ENCODE measurements around the gene TMED10.

The TMED10 gene

DNA sequence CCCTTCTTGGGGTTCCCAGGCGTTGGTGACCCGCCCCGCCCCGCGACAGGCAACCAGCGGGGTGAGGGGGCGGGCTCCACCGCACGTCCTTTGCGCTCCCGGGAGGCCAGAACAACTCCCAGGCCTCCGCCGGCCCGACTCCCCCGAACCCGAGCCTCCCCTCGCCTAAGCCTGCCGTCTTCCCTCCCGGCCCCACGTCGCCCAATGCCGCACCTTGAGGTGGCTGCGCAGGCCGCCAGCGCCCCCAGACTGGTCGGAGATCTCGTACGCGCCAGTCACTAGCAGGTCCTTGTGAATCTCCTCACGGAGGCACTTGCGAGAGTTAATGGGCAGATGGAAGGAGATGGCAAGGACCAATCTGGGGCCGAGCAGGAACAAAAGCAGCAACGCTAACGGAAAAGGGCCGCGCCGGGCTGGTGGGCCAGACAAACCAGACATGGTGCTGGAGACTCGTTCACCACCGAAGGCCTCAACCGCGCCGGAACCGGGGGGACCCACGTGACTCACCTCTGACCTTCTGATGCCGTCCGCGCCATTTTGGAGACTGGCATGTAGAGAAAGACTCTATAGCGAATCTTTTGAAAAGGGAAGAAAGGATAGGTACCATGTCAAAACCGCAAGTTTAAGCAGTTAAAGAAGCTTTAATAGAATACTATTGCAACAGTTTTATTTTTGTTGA is at the start of gene TMED10:
Gene TMED10 (minus strand): TSS at position 471 of the 679 bp plus-strand sequence. CDS start 33 bp downstream, at position 438.
- peak; percentile 97 for DNase-seq

DNA sequence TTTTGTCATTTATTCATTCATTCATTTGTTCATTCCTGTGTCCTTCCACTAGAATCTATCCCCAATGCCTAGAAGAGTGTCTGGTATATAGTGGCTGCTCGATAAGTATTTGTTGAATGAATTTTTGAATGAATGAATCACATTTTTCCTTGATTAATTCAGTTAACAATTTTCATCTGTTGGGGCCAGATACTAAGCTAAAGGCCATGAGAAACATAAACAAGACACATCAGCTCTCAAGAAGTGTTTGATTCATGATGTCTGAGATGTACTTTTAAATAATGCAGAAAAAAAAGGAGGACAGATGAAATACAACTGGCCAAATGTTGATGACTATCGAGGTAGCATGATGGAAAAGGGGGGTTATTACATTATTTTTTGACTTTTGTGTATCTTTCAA is 48.1 kb upstream of the TMED10 start:
- DNase-seq = no peak

DNA sequence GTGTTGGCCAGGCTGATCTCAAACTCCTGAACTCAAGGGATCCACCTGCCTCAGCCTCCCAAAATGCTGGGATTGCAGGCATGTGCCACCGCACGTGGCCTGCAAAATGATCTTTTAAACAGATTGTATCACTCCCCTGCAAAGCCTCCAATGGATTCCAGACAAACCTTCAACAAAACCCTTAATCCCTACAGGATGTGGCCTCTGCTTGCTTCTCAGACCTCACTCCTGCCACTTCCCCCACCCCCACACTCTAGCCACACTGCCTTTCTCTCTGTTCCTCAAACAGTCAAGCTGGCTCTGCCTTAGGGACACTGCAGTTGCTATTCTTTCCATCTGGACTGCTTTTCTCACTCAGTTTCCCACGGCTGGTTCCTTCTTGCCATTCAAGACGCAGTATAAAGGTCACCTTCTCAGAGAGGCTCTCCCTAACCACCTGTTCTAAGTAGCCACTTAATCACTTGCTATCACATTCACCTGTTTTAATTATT is 47.3 kb upstream of the TMED10 start:
- DNase-seq = no peak

DNA sequence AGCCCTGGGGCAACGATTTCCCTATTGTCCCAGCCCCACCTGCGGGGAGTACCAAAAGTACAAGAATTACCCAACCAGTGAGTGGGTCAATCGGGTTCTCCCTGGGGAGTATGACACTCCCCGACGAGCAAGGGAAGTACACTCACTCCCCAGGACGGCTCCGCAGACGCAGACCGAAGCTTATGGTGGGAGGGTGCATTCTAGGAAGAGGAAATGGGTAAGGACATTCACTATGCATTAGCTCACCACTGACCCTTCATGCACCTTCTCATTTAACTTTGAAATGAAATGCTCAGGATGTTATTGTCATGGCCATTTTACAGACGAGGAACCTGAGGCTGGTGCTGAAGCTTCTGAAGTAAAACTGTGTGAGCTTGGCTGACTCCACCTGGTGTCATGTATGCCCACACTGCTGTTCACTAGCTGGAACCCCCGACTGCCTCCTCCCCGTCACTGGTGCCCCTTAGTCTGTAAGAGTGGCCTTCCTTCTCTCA is 45.8 kb upstream of the TMED10 start:
- DNase-seq = no peak

DNA sequence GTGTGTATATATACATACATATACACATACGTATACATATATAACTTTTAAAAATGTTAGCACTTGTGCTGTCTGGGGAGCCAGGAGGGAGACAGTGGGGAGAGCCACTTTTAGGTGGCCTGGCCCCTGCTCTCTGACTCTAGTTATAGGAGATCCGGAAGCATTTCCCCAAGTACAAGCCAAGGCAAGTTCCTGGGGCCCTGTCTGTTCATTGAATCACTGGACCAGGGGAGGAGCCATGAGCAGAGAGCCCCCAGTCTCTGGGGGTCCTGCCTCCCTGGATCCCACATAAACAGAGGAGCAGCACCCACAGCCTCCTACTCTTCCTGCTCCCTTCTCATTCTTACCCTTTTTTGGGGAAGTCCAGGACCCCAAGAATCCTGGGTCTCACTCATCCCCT is 45.4 kb upstream of the TMED10 start:
- no peak for DNase-seq

DNA sequence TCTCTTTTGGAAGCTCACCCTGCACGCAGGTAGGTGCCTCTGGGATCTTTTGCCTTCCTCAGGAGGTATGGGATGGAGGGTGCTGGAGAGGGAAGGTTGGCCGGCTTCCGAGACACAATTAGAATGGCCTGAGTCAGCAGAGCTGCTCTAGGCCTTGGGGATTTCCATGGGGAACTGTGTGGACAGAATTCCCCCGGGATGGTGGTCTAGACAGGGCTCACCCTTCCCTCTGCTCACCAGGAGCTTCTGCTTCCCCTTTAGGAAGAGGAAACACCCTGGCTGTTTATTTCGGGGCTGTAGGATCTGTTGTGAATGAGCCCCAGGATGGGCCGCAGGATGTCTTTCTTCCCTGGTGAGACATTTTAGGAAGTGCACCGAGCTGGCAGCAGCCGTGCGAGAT is 43.7 kb upstream of the TMED10 start:
- DNase-seq = no peak

DNA sequence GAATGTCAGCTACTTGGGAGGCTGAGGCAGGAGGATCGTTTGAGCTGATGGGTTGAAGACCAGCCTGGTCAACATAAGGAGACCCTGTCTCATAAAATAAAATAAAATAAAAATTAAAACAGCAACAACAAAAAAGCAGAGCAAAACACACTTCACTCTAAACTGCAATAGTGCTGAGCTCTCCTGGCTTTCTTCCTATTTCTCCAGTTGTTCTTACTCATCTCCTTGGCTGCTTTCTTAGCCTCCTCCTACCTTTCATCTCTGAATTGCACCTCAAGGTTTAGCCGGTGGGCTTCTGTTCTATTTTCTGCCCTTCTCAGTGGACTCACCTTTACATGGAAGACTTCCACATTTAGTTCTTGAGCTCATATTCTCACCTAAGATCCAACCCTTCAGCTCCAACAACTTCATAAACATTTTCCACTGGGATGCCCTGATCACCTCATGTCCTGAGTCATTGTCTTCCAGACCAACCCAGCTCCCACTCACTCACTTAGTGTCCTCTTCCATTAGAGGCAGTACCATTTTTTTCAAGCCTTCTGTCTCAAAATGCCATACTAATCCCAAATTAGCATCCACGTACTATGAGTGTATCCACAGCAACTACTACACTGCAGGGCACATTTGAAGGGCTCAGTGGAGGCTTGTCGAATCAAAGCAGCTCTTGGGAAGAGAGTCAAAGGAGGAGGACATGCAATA is 41.2 kb upstream of the TMED10 start:
- no peak for DNase-seq

DNA sequence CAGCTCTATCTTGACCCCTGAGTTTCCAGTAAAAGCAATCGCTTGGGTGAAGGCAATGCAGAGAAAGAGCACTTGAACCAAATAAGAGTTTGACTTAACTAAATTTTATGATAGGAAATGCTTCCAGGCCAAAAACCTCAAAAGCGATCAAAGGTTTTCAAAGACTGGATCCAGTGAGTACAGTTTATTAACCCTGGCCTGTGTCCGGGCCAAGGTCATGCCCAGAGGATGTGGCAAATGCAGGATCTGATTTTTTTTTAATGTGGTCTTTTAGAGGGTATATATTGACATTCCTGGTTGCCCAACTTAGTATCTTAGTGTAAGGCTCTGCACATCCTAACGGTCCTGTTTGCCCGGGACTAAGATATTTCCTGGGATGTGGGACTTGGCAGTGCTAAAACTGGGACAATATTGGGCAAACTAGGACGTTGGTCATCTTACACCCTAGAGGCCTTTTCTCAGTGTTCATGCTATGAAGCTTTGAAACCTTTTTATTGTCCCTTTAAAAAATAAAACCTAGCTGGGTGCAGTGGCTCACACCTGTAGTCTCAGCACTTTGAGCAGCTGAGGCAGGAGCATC is 40.1 kb upstream of the TMED10 start:
- no peak for DNase-seq

DNA sequence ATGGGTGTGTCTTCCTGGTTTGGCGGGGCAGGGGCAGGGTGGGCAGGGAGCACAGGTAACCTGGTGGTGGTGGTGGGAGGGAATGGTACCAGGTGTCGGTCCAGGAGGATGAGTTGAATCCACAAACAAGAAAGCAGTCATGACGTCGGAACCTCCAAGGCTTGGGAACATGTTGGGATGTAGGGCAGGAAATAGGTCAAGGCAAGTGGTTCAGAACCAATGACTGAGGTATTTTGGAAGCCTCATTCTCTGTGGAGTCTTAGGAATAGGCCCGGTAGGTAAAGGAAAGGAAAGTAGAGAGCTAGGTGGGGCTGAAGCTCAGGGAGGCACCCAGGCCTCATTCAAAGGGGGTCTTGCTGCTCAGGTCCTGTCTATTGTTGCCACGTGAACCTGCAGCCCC is 39.1 kb upstream of the TMED10 start:
- no peak for DNase-seq

DNA sequence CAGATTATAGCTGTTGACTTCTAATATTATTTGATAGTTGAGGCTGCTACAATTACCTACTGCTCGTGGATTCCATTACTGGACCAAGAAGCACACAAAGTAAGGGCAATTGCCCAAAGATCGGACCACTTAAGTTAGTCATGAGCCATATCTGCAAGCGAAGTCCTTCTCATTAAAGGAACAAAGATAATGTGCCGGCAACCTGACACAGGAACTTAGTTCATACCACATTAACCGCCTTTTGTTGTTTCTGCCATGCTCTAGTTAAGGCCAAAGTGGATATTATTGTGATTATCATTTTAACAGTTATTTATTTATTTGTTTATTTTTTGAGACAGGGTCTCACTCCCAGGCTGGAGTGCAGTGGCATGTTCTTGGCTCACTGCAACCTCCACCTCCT is 38.1 kb upstream of the TMED10 start:
- DNase-seq = no peak

DNA sequence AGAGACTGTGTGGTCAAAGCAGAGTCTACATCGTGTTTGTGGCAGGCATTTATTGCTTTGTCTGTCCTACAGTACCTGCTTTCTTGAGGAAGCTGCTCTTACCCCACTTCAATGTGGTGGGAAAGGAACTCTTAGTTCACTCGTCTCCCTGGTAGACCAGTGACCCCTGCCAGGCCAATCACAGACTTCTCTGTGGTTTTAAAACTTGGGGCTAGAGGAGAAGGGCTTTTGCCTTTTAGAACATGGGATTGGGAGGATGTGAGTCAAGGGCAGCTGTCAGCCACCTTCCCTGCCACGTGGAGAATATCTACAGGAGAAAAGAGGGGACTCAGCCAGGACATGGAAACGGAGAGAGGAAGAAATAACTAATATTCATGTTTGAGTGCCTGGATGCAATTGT is 36.8 kb upstream of the TMED10 start:
- no peak for DNase-seq

DNA sequence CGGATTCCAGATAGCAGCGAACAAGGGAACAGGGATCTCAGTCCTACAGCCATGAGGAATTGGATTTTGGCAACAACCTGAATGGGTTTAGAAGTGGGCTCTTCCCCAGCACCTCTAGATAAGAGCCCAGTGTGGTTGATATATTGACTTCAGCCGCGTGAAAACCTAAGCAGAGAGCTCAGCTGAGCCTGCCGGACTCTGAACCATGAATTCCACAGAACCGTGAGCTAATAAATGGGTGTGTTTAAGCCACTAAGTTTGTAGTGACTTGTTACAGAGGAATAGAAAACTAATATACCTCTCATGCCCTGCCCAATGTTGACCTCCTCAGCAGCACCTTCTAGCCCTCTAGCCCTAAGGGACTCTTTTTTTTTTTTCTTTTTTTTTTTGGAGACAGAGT is 32.4 kb upstream of the TMED10 start:
- DNase-seq = no peak

DNA sequence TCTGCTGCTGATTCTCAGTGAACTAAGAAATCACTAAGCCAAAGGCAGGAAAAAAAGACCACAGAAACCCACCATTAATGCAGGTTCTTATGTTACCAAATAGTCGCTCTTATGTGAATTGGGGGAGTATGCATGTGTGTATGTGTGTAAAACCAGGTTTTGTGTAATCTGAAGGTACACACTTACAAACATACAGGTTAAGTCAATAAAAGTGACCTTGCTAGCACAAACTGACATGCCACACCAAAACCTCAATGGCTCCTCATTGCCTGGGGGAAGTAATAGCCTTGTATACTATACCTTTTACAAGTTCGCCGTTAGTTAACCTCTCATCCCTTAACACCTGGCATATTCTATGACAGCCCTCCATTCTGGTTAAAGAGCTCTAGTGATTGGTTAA is 29.8 kb upstream of the TMED10 start:
- no peak for DNase-seq

DNA sequence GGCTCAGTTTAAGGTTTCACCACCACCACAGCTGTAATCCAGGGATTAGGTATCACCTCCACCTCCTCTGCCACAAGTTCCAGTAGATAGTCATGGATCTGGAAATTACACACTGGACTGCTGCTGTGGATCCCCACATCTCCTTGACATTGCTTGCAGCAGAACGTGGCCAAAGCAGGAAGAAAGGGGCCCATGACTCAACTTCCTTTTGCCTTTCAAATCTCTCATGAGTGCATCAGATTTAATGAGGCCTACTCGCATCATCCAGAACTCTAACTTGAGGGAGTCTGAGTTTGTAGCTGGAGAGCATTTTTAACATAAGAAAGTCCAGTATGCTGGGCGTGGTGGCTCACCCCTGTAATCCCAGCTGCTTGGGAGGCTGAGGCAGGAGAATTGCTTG is 29.2 kb upstream of the TMED10 start:
- DNase-seq = no peak

DNA sequence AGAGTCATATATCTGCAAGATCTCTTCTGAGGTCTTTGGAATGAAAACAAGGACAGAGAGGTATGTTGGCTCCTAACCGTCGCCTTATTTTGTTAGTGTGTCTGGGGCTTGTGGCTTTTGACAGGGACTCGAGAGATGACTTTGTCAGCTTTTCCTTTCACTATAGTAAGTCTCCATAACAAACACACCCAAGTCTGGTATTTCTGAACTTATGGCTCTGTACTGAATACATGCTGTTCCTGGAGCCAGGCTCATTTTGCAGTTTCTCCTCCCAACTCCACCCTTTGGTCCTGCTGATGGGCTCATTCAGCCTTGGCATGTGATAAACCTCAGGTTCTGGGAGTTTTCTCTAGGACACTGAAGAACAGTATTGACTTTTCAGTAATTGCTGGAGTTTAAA is 27.7 kb upstream of the TMED10 start:
- DNase-seq = no peak

DNA sequence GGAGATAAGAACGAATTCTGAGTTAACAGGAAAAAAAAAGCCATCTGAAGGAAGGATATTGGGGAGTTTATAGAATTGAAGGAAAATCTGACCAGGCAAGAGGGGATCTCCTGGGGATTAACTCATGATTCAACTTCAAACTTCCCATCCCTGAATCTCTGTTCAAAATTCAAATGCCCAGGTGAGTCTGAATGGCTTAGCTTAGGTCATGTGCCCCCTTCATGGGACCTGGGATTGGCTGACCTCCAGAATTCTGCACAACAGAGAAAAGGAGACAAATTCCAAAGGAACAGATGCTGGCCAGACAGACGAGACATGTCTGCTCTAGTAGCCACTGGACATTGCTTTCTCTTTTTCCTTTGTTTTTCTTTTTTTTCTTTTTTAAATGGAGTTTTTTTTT is 26.2 kb upstream of the TMED10 start:
- DNase-seq = no peak

DNA sequence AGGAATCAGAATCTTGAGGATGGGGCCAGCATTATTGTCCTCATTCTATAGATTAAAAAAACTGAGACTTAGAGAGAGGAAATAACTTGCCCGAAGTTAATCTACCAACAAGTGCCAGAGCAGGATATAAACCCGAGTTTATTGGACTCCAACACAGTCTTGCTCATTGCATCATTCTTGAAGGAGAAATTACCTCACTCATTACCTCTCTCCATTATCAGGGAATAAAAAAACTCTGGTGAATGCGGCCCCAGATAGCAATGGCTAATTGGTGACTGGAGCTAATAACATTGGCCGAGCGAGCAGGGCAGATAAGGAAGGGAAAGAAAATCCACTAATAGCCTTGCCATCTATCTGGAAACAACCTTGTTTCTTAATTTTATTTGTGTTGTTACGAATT is 24.7 kb upstream of the TMED10 start:
- DNase-seq = no peak

DNA sequence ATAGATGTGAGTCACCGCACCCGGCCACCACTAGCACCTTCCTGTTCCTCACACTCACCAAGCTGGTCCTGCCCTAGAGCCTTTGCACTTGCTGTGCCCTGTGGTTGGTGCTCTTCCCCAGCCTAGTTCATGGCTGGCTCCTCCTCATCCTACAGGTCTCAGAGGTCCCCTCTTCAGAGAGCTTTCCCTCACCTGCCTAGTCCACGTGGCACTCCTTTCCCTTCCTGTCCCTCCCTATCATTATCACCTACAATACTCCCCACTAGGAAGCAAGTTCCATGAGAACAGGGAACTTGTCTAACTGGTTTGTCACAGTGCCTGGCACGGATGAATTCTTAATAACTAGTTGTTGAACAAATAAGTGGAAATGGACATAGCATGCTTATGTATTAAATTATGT is 24.0 kb upstream of the TMED10 start:
- no peak for DNase-seq

DNA sequence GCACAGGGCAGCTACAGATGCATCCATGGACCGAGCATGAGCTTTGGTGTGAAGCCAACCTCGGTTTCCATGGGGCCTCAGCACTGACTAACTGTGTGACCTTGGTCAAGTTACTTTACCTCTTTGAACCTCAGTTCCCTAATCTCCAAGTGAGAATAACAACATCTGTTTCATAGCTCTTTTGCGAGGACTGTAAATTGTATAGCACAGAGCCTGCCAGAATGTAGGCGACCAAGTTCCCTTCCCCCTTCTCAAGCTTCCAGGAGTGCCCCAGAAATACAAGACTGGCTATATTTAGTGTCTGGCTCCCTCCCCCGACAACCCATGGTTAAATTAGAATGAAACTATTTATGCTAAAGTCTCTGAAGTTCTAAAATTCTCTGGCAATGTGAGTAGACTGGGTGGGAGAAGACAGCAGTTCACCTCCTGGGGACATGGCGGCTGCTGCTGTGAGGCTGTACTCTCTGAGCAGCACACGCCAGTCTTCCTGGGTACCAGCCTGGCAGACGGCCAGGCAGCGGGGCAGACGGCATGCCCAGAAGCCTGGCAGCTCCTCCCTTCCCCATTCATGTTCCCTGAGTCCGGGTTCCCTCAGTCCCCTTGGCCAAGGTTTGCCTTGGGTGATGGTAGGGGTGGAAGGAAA is 22.0 kb upstream of the TMED10 start:
- peak; percentile 39 for DNase-seq

DNA sequence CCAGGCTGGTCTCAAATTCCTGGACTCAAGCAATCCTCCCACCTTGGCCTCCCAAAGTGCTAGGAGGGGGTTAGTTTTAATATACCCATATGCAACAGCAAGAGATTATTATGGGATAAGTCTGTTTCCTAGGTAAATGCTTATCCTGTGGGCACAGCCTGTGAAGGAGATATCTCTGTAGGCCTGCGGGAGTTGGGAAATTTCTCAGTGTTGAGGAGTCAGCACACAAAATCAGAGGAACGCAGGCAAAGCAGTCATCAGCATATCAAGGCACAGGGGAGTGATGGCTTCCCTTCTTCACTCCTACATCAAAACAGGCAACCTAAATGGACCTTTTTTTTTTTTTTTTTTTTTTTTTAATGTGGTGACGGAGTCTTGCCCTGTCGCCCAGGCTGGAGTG is 20.9 kb upstream of the TMED10 start:
- DNase-seq = no peak

DNA sequence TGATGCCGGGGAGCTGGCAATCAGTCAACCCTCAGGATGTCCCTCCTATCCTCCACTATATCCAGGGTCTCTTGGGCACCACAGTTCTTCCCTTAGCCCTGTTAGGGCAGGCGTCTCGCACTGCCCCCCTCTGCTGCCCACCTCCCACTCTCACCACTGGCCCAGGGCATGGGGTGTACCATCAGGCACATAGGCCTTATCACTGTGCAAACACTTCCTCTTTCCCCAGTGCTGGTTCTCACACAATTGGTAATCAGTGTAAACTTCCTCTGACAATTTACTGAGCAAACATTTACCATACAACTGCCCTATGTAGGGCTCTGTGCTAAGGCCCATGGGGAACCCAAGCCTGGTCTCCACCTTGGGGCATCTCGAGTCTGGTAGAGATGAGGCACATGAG is 20.1 kb upstream of the TMED10 start:
- no peak for DNase-seq

DNA sequence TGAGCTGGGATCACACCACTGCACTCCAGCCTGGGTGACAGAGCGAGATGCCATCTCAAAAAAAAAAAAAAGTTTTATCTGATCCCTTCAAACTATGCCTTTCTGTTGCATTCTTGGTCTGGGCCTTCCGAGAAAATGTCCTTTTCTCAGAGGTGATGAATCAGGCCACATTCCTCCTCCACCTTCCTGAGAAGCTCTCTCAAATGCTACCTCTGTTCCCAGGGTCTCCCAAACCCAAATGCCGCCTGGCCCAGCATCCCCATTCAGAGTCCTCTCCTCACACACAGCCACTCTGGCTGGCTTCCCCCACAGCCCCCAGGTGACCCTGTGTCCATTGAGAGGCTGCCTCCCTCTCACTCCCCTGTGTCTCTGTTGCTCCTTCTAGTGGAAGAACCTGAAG is 19.7 kb upstream of the TMED10 start:
- DNase-seq = no peak

DNA sequence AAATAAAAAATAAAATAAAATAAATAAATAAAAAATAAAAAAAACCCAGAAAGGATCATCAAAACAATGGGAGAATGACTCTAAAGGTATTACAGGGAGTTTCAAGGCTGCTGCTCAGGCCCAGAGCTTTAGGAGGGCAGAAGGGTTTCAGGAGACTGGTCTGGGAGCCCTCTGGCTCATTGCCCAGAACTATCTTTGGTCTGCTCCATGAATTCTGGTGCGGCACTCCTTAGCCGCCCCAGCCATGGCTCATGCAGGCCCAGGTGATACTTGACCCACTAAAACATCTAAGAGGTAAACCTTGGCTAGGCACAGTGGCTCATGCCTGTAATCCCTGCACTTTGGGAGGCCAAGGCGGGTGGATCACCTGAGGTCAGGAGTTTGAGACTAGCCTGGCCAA is 14.7 kb upstream of the TMED10 start:
- peak; percentile 2 for DNase-seq

DNA sequence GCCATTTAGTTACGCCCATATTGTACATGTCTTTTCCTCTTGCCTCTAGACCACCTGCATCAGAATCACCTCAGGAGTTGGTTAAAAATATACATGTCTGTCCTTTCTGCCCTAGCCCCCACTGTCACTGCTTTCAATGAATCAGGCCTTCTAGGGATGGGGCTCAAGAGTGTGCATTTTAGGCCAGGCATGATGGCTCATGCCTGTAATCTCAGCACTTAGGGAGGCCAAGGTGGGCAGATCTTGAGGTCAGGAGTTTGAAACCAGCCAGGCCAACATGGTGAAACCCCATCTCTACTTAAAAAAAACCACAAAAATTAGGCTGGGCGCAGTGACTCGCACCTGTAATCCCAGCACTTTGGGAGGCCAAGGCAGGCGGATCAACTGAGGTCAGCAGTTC is 13.6 kb upstream of the TMED10 start:
- DNase-seq = no peak

Data from NCI-H1092 treated with DMSO at 0.1 percent for 48 hours (cell line).